Glutamatergic neuron (in vitro differentiated cells): ENCODE measurements around the gene SSX2IP. TPM values are rescaled to one million over a fixed set of nuclear protein-coding genes. Genes with fewer than 3 reads are reported as not detected.

Experiments
- DNase-seq: peaks from one replicate; pipeline ENCODE4 v3.0.0; 2022
- H3K27ac Mint-ChIP-seq: one replicate; pipeline ENCODE4 v1.8.0; 2020; ENCODE audit warnings: mild to moderate bottlenecking, mixed read lengths, inconsistent platforms; ENCODE audit not compliant: unreplicated experiment
- H3K27me3 Mint-ChIP-seq: one replicate; pipeline ENCODE4 v1.8.0; 2020; ENCODE audit warnings: mild to moderate bottlenecking, moderate library complexity, mixed read lengths, inconsistent platforms; ENCODE audit not compliant: unreplicated experiment
- H3K36me3 Mint-ChIP-seq: one replicate; pipeline ENCODE4 v1.8.0; 2020; ENCODE audit warnings: mild to moderate bottlenecking, mixed read lengths, inconsistent platforms; ENCODE audit not compliant: unreplicated experiment
- H3K4me1 Mint-ChIP-seq: one replicate; pipeline ENCODE4 v1.8.0; 2020; ENCODE audit warnings: mild to moderate bottlenecking, low read depth, mixed read lengths, inconsistent platforms; ENCODE audit not compliant: unreplicated experiment
- H3K4me3 Mint-ChIP-seq: one replicate; pipeline ENCODE4 v1.8.0; 2020; ENCODE audit warnings: mild to moderate bottlenecking, mixed read lengths, inconsistent platforms; ENCODE audit not compliant: unreplicated experiment
- H3K9me3 Mint-ChIP-seq: one replicate; pipeline ENCODE4 v1.8.0; 2020; ENCODE audit warnings: mild to moderate bottlenecking, moderate library complexity, mixed read lengths, inconsistent platforms; ENCODE audit not compliant: unreplicated experiment
- CTCF ChIP-seq: fragments of 200-600 bp; sonication (generic); IDR thresholded peaks from one replicate; pipeline ENCODE4 v1.5.0; 2021; ENCODE audit not compliant: partially characterized antibody, unreplicated experiment
- total RNA-seq: library from RNA; stranded (reverse); fragmentation: NEBNext Ultra II Directional; extraction: Animal tissue kit (Norgen Biotek cat#: 25700); gene quantifications from one replicate; pipeline ENCODE4 v1.2.1, GENCODE V29; 2021; ENCODE audit not compliant: unreplicated experiment

The SSX2IP gene
- total RNA-seq, 1 donor from 2014 or later: 16.0 TPM

- no peak overlapping the region for H3K27ac Mint-ChIP-seq
- no peak for TF ChIP-seq CTCF
- peaks cover 7% of the 10 kb centered on the region for H3K27me3 Mint-ChIP-seq
- H3K4me1 Mint-ChIP-seq: no peaks in the 10 kb centered on the region
- DNase-seq: peak; percentile 18
- H3K36me3 Mint-ChIP-seq: peaks cover 34% of the 10 kb centered on the region
- H3K9me3 Mint-ChIP-seq: peaks cover 4% of the 10 kb centered on the region
- H3K4me3 Mint-ChIP-seq: no peak overlapping the region
These were observed 85.1 kb downstream of the SSX2IP start for GRCh38 chr1:84605157-84605556.

- H3K4me3 Mint-ChIP-seq: no peak overlapping the region
- H3K4me1 Mint-ChIP-seq: no peaks in the 10 kb centered on the region
- DNase-seq: no peak
- H3K9me3 Mint-ChIP-seq: peaks cover 4% of the 10 kb centered on the region
- H3K27me3 Mint-ChIP-seq: peaks cover 7% of the 10 kb centered on the region
- no peak for TF ChIP-seq CTCF
- H3K27ac Mint-ChIP-seq: no peak overlapping the region
- H3K36me3 Mint-ChIP-seq: peaks cover 34% of the 10 kb centered on the region
These were observed 86.1 kb downstream of the SSX2IP start for GRCh38 chr1:84603941-84604830.

GRCh38 chr1:84603223-84603622 lies 87.0 kb downstream of the SSX2IP start:
- H3K4me1 Mint-ChIP-seq: peaks cover 2% of the 10 kb centered on the region
- no peak overlapping the region for H3K27ac Mint-ChIP-seq
- peaks cover 7% of the 10 kb centered on the region for H3K27me3 Mint-ChIP-seq
- DNase-seq: no peak
- no peak overlapping the region for H3K4me3 Mint-ChIP-seq
- H3K9me3 Mint-ChIP-seq: peaks cover 4% of the 10 kb centered on the region
- no peak for TF ChIP-seq CTCF
- peaks cover 34% of the 10 kb centered on the region for H3K36me3 Mint-ChIP-seq

GRCh38 chr1:84600796-84601195 lies 89.5 kb downstream of the SSX2IP start:
- no peak for TF ChIP-seq CTCF
- Mint-ChIP-seq H3K4me3 (no peak overlapping the region), H3K4me1 (peaks cover 2% of the 10 kb centered on the region), H3K36me3 (peaks cover 23% of the 10 kb centered on the region), H3K27ac (no peak overlapping the region), H3K27me3 (peaks cover 7% of the 10 kb centered on the region), H3K9me3 (peaks cover under 1% of the 10 kb centered on the region)
- no peak for DNase-seq
